H1 (cell line): Measurements from ENCODE around the gene SPTBN5. TPM values are rescaled to one million over a fixed set of nuclear protein-coding genes. Genes with fewer than 3 reads are reported as not detected.

Experiments used
- CTCF ChIA-PET: fragments of 300-600 bp; sonication (Branson Sonifier 250); formaldehyde crosslinking; loops from one replicate; lab custom pipeline; 2021; ENCODE audit not compliant: partially characterized antibody; lab: Charles Lee
- POLR2A ChIA-PET: fragments of 300-600 bp; sonication (Branson Sonifier 250); formaldehyde crosslinking; loops from one replicate; lab custom pipeline; 2021; ENCODE audit warnings: inconsistent platforms; ENCODE audit not compliant: partially characterized antibody; lab: Charles Lee
- DNase-seq, 2 experiments: peaks; one replicate each; pipeline versions ENCODE4 v3.0.0 to v3.0.0-alpha.2; 2010 to 2022; ENCODE audit warnings: low spot score in 2 of 2, low read depth in 1 of 2, mixed read lengths in 1 of 2
- FAIRE-seq: peaks from 2 replicates; lab custom pipeline; 2011; peaks lifted over from hg19 to GRCh38; lab: Jason Lieb, UNC
- H2AFZ ChIP-seq: 2 replicates; pipeline ENCODE4 v1.8.1; 2012; ENCODE audit warnings: low read length, inconsistent platforms
- H2AK5ac ChIP-seq: 2 replicates; pipeline ENCODE4 v1.6.1; 2013; ENCODE audit warnings: low read depth, low read length
- H2BK120ac ChIP-seq: replicated peaks from 2 replicates; pipeline ENCODE3; 2013; ENCODE audit warnings: low read depth, low read length, inconsistent platforms
- H2BK12ac ChIP-seq: 2 replicates; pipeline ENCODE4 v1.6.1; 2013; ENCODE audit warnings: low read depth, low read length
- H2BK15ac ChIP-seq: 2 replicates; pipeline ENCODE4 v1.6.1; 2013; ENCODE audit warnings: low read length
- H2BK20ac ChIP-seq: 2 replicates; pipeline ENCODE4 v1.6.1; 2013; ENCODE audit warnings: low read length
- H2BK5ac ChIP-seq: 2 replicates; pipeline ENCODE4 v1.6.1; 2013; ENCODE audit warnings: low read depth, low read length
- H3K14ac ChIP-seq: 2 replicates; pipeline ENCODE4 v1.6.1; 2013; ENCODE audit warnings: inconsistent platforms; ENCODE audit not compliant: insufficient read length
- H3K18ac ChIP-seq: 2 replicates; pipeline ENCODE4 v1.6.1; 2013; ENCODE audit warnings: low read length; ENCODE audit errors: extremely low read depth
- H3K23ac ChIP-seq: 2 replicates; pipeline ENCODE4 v1.6.1; 2013; ENCODE audit warnings: inconsistent platforms; ENCODE audit not compliant: insufficient read length
- H3K23me2 ChIP-seq: 2 replicates; pipeline ENCODE4 v1.6.1; 2013; ENCODE audit warnings: low read depth, low read length
- H3K27ac ChIP-seq: 2 replicates; pipeline ENCODE4 v1.6.1; 2011; ENCODE audit warnings: low read depth, low read length, inconsistent platforms
- H3K27me3 ChIP-seq, 4 experiments: replicated peaks in 1 of 4; 1 replicate in 1 of 4; 2 replicates in 3 of 4; pipeline versions ENCODE4 v1.6.1 to v1.8.1; 2011 to 2013; ENCODE audit warnings: low read length in 3 of 4, mild to moderate bottlenecking in 3 of 4, inconsistent platforms in 2 of 4, mixed read lengths in 2 of 4, moderate library complexity in 1 of 4; ENCODE audit not compliant: control insufficient read depth in 3 of 4, insufficient read depth in 3 of 4; ENCODE audit errors: extremely low read depth in 1 of 4
- H3K36me3 ChIP-seq, 4 experiments: 2 replicates each; pipeline versions ENCODE4 v1.6.1 to v1.8.1; 2011 to 2013; ENCODE audit warnings: mild to moderate bottlenecking in 4 of 4, low read length in 3 of 4, moderate library complexity in 2 of 4, control low read depth in 1 of 4, inconsistent platforms in 1 of 4; ENCODE audit not compliant: insufficient read depth in 4 of 4, control insufficient read depth in 2 of 4
- H3K4ac ChIP-seq: replicated peaks from 2 replicates; pipeline ENCODE3; 2013; ENCODE audit warnings: low read length, low read depth, mixed read lengths, inconsistent platforms; ENCODE audit not compliant: insufficient read length
- H3K4me1 ChIP-seq, 4 experiments: replicated peaks in 1 of 4; 1 replicate in 1 of 4; 2 replicates in 3 of 4; pipeline versions ENCODE4 v1.6.1 to v1.8.1; 2011 to 2013; ENCODE audit warnings: low read length in 3 of 4, inconsistent platforms in 2 of 4, mixed read lengths in 1 of 4; ENCODE audit not compliant: insufficient read depth in 4 of 4, control insufficient read depth in 3 of 4
- H3K4me2 ChIP-seq, 2 experiments: 2 replicates each; pipeline versions ENCODE4 v1.6.1 to v1.8.1; 2011 to 2013; ENCODE audit warnings: low read depth in 2 of 2, low read length in 2 of 2, control low read depth in 1 of 2, inconsistent platforms in 1 of 2, mild to moderate bottlenecking in 1 of 2; ENCODE audit not compliant: insufficient read depth in 1 of 2
- H3K4me3 ChIP-seq, 4 experiments: fragments of 200-600, 300-600 bp in 1 of 4; sonication (generic), shearing (Covaris generic), sonication (Bioruptor Twin) in 1 of 4; 2 replicates each; pipeline versions ENCODE4 v1.5.1 to v1.8.1; 2011 to 2016; ENCODE audit warnings: low read length in 4 of 4, low read depth in 3 of 4, control low read depth in 2 of 4, inconsistent platforms in 2 of 4, mild to moderate bottlenecking in 2 of 4, mixed read lengths in 1 of 4, moderate library complexity in 1 of 4; ENCODE audit not compliant: insufficient read depth in 2 of 4; ENCODE audit errors: extremely low read depth in 1 of 4
- H3K56ac ChIP-seq: replicated peaks from 2 replicates; pipeline ENCODE3; 2013; ENCODE audit warnings: low read depth, mild to moderate bottlenecking, mixed read lengths, low read length, inconsistent platforms; ENCODE audit not compliant: insufficient read length
- H3K79me1 ChIP-seq: 2 replicates; pipeline ENCODE4 v1.6.1; 2013; ENCODE audit warnings: low read depth, low read length, control low read depth
- H3K79me2 ChIP-seq, 2 experiments: 2 replicates each; pipeline versions ENCODE4 v1.6.1 to v1.8.1; 2012 to 2013; ENCODE audit warnings: low read length in 2 of 2, mild to moderate bottlenecking in 2 of 2, inconsistent platforms in 1 of 2; ENCODE audit not compliant: insufficient read depth in 2 of 2, control insufficient read depth in 1 of 2
- H3K9ac ChIP-seq, 4 experiments: replicated peaks in 1 of 4; 1 replicate in 1 of 4; 2 replicates in 3 of 4; pipeline versions ENCODE4 v1.6.1 to v1.8.1; 2011 to 2013; ENCODE audit warnings: low read depth in 3 of 4, low read length in 3 of 4, control low read depth in 2 of 4, mild to moderate bottlenecking in 2 of 4, moderate library complexity in 2 of 4, inconsistent platforms in 1 of 4; ENCODE audit errors: extremely low read depth in 1 of 4
- H3K9me3 ChIP-seq, 2 experiments: 2 replicates each; pipeline versions ENCODE4 v1.6.1 to v1.8.1; 2012 to 2013; ENCODE audit warnings: mild to moderate bottlenecking in 2 of 2, moderate library complexity in 2 of 2, control low read depth in 1 of 2, inconsistent platforms in 1 of 2, low read depth in 1 of 2, low read length in 1 of 2, mixed read lengths in 1 of 2; ENCODE audit not compliant: insufficient read depth in 2 of 2
- H4K20me1 ChIP-seq, 2 experiments: replicated peaks in 1 of 2; 2 replicates each; pipeline versions ENCODE3 to v1.8.1; 2011 to 2013; ENCODE audit warnings: inconsistent platforms in 2 of 2, low read length in 2 of 2, mild to moderate bottlenecking in 1 of 2; ENCODE audit not compliant: insufficient read depth in 2 of 2, control insufficient read depth in 1 of 2
- H4K5ac ChIP-seq: 2 replicates; pipeline ENCODE4 v1.6.1; 2013; ENCODE audit warnings: low read length, low read depth, mixed read lengths, inconsistent platforms; ENCODE audit not compliant: insufficient read length
- H4K8ac ChIP-seq: 2 replicates; pipeline ENCODE4 v1.8.0; 2013; ENCODE audit warnings: mild to moderate bottlenecking, moderate library complexity, low read length, inconsistent platforms; ENCODE audit not compliant: insufficient read depth; ENCODE audit errors: extremely low read depth
- H4K91ac ChIP-seq: replicated peaks from 2 replicates; pipeline ENCODE3; 2013; ENCODE audit warnings: low read length, mixed read lengths, inconsistent platforms; ENCODE audit not compliant: insufficient read length
- CTCF ChIP-seq, 3 experiments: IDR thresholded peaks; 1 replicate in 2 of 3; 2 replicates in 1 of 3; pipeline versions ENCODE4 v1.5.1 to v1.6.1; 2011; ENCODE audit warnings: low read length in 3 of 3, mild to moderate bottlenecking in 3 of 3, inconsistent platforms in 2 of 3, low read depth in 1 of 3, moderate library complexity in 1 of 3; ENCODE audit not compliant: insufficient read depth in 1 of 3; ENCODE audit errors: control extremely low read depth in 1 of 3
- PHF8 ChIP-seq: fragments of 200-600 bp; sonication (generic); conservative IDR thresholded peaks from 2 replicates; pipeline ENCODE4 v1.7.1; 2012; ENCODE audit warnings: low read depth, mild to moderate bottlenecking, inconsistent platforms, low read length, moderate library complexity
- RAD21 ChIP-seq, 2 experiments: IDR thresholded peaks in 1 of 2; conservative IDR thresholded peaks in 1 of 2; 2 replicates each; pipeline ENCODE4 v1.6.1; 2011; ENCODE audit warnings: low read depth in 2 of 2, low read length in 2 of 2, improper control_type of control experiment in 1 of 2, inconsistent platforms in 1 of 2, mild to moderate bottlenecking in 1 of 2, moderate library complexity in 1 of 2
- TCF12 ChIP-seq: IDR thresholded peaks from 2 replicates; pipeline ENCODE4 v1.6.1; 2011; ENCODE audit warnings: low read depth, mild to moderate bottlenecking, low read length
- WGBS, 2 experiments: shearing (Covaris generic) in 1 of 2; methylation state at CpG; one replicate each; pipeline versions ENCODE4 v1.1.6 to v1.1.7; 2013 to 2015; ENCODE audit warnings: low lambda C conversion rate in 2 of 2, mixed read lengths in 2 of 2, inconsistent platforms in 1 of 2, low coverage in 1 of 2, missing lambda C conversion rate in 1 of 2; ENCODE audit not compliant: insufficient replicate concordance in 2 of 2, insufficient coverage in 1 of 2, insufficient read length in 1 of 2; ENCODE audit errors: extremely low coverage in 1 of 2, missing lambda C conversion rate in 1 of 2; 5-methylcytosine and 5-hydroxymethylcytosine counted together
- polyA plus RNA-seq, 7 experiments: library from polyadenylated mRNA; depleted of rRNA in 3 of 7; stranded (reverse) in 5 of 7; unstranded in 2 of 7; fragments of >200 nt in 5 of 7; fragments of 200-250 nt in 2 of 7; gene quantifications; 1 replicate in 5 of 7; 2 replicates in 1 of 7; 4 replicates in 1 of 7; pipeline versions ENCODE4 v1.2.1 to v1.2.3, GENCODE V29; 2011 to 2013; ENCODE audit warnings: missing spikeins in 2 of 7, mixed read lengths in 2 of 7
- total RNA-seq: library from RNA; stranded (reverse); fragmentation: NEBNext Ultra II Directional; extraction: Animal tissue kit (Norgen Biotek cat#: 25700); gene quantifications from 2 replicates; pipeline ENCODE4 v1.2.1, GENCODE V29; 2021
- TF ChIP-seq, protein P1 (sequence below): IDR thresholded peaks from 2 replicates; pipeline ENCODE4 v1.6.1; 2011; ENCODE audit warnings: low read length, improper control_type of control experiment
- TF ChIP-seq, protein P2 (sequence below): IDR thresholded peaks from 2 replicates; pipeline ENCODE4 v1.6.1; 2012; ENCODE audit warnings: inconsistent platforms

SPTBN5 gene
- total and polyA plus RNA-seq, 2 of the 8 experiments (the other 6 are each of a cell fraction or from before 2014, with no cell fraction given): 0.32 to 0.84 TPM

- peak; percentile 73 for FAIRE-seq
- H3K4ac ChIP-seq: no peak overlapping the region
- no peak overlapping the region for H2BK15ac ChIP-seq
- H3K18ac ChIP-seq: no peak overlapping the region
- H3K79me1 ChIP-seq: no peaks in the 10 kb centered on the region
- no peak overlapping the region for H4K5ac ChIP-seq
- H2AFZ ChIP-seq: no peak overlapping the region
- H3K9ac ChIP-seq: no peak overlapping the region
- no peaks in the 10 kb centered on the region for H3K27me3 ChIP-seq
- ChIA-PET CTCF (interaction anchor here (0.6 to 13.7 kb wide), 41 partner anchors 9 to 345 kb away, joined by 3 to 283 read pairs (median 5); partner anchors contain the start of gene MAPKBP1), POLR2A (interaction anchor here (1.6 to 4.2 kb wide), 3 partner anchors 38 to 250 kb away, joined by 4 to 23 read pairs (median 6); partner anchors contain the start of gene MAPKBP1)
- H4K8ac ChIP-seq: no peak overlapping the region
- H2AK5ac ChIP-seq: no peak overlapping the region
- peak; percentile 65 to 91 for DNase-seq
- no peak overlapping the region for H4K91ac ChIP-seq
- H3K56ac ChIP-seq: no peak overlapping the region
- H3K79me2 ChIP-seq: no peaks in the 10 kb centered on the region
- H3K4me1 ChIP-seq: peaks cover 0 to 2% (median 0%) of the 10 kb centered on the region in 4 experiments; a peak in 2 of 7 replicates
- H3K9me3 ChIP-seq: no peaks in the 10 kb centered on the region
- no peak overlapping the region for H3K27ac ChIP-seq
- H3K36me3 ChIP-seq: peaks cover 0 to 2% (median 0%) of the 10 kb centered on the region in 4 experiments; a peak in 3 of 8 replicates
- H3K4me2 ChIP-seq: no peak overlapping the region
- no peaks in the 10 kb centered on the region for H3K23me2 ChIP-seq
- H3K23ac ChIP-seq: no peak overlapping the region
- 0 out of 2 replicates have a peak overlapping the region, but pooled peaks have one; percentile 48 for H2BK20ac ChIP-seq
- no peak overlapping the region for H2BK12ac ChIP-seq
- H3K14ac ChIP-seq: no peak overlapping the region
- H2BK5ac ChIP-seq: no peak overlapping the region
- no peak overlapping the region for H3K4me3 ChIP-seq
- no peak overlapping the region for H2BK120ac ChIP-seq
- 71% methylated on average over 18 of the region's 18 CpGs; no CpG with 5 or more reads in 1 of the 2 experiments for WGBS, 2 experiments
- H4K20me1 ChIP-seq: peaks cover 0 to 1% of the 10 kb centered on the region in 2 experiments
- TF ChIP-seq CTCF (IDR thresholded peaks at IDR 0.05; ENCODE audit: control extremely low read depth in 1 of 3, insufficient read depth in 1 of 3, low read depth in 1 of 3, low read length in 3 of 3) (peak; percentile 82 to 89 (median 83)), RAD21 (IDR thresholded peaks at IDR 0.05 in 1 of 2, conservative IDR thresholded peaks at IDR 0.05 in 1 of 2; ENCODE audit: low read depth in 2 of 2, low read length in 2 of 2) (peak; percentile 91 to 94), TCF12 (no peak), PHF8 (no peak)
- TF ChIP-seq, protein P1, sequence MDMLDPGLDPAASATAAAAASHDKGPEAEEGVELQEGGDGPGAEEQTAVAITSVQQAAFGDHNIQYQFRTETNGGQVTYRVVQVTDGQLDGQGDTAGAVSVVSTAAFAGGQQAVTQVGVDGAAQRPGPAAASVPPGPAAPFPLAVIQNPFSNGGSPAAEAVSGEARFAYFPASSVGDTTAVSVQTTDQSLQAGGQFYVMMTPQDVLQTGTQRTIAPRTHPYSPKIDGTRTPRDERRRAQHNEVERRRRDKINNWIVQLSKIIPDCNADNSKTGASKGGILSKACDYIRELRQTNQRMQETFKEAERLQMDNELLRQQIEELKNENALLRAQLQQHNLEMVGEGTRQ: no peak
- TF ChIP-seq, protein P2, sequence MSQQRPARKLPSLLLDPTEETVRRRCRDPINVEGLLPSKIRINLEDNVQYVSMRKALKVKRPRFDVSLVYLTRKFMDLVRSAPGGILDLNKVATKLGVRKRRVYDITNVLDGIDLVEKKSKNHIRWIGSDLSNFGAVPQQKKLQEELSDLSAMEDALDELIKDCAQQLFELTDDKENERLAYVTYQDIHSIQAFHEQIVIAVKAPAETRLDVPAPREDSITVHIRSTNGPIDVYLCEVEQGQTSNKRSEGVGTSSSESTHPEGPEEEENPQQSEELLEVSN: no peak
Measured at GRCh38 chr15:41811432-41812195, 82.2 kb downstream of the SPTBN5 start.
